ENCODE results near the gene TEX52. TPM values are rescaled to one million over a fixed set of nuclear protein-coding genes. Genes with fewer than 3 reads are reported as not detected.

Gene TEX52
- total RNA-seq, 6 experiments from 2014 or later = not detected

DNA sequence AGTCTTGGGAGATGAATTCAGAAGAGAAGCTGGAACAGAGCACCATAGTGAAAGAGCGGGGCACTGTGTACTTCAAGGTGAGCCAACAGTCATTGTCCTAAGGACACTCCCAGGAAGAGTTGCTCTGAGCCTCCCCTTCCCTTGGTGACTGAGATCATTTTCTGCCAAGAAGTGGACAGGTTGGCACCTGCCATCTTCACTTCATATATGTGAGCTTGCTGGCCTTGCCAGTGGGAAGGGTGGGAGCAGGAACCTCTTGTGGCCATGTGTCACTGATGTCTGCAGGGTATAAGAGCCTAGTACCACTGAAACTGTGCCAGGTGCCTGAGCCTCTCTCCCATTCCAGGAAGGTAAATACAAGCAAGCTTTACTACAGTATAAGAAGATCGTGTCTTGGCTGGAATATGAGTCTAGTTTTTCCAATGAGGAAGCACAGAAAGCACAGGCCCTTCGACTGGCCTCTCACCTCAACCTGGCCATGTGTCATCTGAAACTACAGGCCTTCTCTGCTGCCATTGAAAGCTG, 56.7 kb downstream of the TEX52 start:
- H3K27me3 Mint-ChIP-seq (ENCODE audit: insufficient read depth) = peaks cover 1% of the 10 kb centered on the region
- peaks cover 30% of the 10 kb centered on the region for H3K36me3 Mint-ChIP-seq (ENCODE audit: low read depth)
- DNase-seq = no peak
- no peak overlapping the region; the same call in 1 of the 2 replicates for H3K27ac Mint-ChIP-seq
- H3K4me3 Mint-ChIP-seq = no peak overlapping the region
- H3K4me1 Mint-ChIP-seq (ENCODE audit: low read depth) = peaks cover 28% of the 10 kb centered on the region
- H3K9me3 Mint-ChIP-seq = no peaks in the 10 kb centered on the region
- TF ChIP-seq, protein P1, sequence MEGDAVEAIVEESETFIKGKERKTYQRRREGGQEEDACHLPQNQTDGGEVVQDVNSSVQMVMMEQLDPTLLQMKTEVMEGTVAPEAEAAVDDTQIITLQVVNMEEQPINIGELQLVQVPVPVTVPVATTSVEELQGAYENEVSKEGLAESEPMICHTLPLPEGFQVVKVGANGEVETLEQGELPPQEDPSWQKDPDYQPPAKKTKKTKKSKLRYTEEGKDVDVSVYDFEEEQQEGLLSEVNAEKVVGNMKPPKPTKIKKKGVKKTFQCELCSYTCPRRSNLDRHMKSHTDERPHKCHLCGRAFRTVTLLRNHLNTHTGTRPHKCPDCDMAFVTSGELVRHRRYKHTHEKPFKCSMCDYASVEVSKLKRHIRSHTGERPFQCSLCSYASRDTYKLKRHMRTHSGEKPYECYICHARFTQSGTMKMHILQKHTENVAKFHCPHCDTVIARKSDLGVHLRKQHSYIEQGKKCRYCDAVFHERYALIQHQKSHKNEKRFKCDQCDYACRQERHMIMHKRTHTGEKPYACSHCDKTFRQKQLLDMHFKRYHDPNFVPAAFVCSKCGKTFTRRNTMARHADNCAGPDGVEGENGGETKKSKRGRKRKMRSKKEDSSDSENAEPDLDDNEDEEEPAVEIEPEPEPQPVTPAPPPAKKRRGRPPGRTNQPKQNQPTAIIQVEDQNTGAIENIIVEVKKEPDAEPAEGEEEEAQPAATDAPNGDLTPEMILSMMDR (IDR thresholded peaks at IDR 0.05) = no peak

Other genes with a start within 250 kb of the TEX52 start
- 100 to 1,000 TPM in 1 of 6 experiments, 10 to 100 TPM in 5; 62.3 to 105 (median 69.1) TPM for gene FKBP4, start 62.1 kb downstream of the TEX52 start, total RNA-seq (2021; fragmentation: NEBNext Ultra II Directional; extraction: Animal tissue kit (Norgen Biotek cat#: 25700))
- 10 to 100 TPM; 17.0 to 21.1 (median 19.6) TPM for gene ITFG2, start 44.4 kb downstream of the TEX52 start, total RNA-seq (2021; fragmentation: NEBNext Ultra II Directional; extraction: Animal tissue kit (Norgen Biotek cat#: 25700))
- gene NRIP2, start 22.0 kb downstream of the TEX52 start, total RNA-seq (2021; fragmentation: NEBNext Ultra II Directional; extraction: Animal tissue kit (Norgen Biotek cat#: 25700)) = not detected
- 10 to 100 TPM; 41.9 to 96.4 (median 89.6) TPM for gene FOXM1, start 20.1 kb upstream of the TEX52 start, total RNA-seq (2021; fragmentation: NEBNext Ultra II Directional; extraction: Animal tissue kit (Norgen Biotek cat#: 25700))
- gene RHNO1, start 20.2 kb upstream of the TEX52 start, total RNA-seq (2021; fragmentation: NEBNext Ultra II Directional; extraction: Animal tissue kit (Norgen Biotek cat#: 25700)) = 10 to 100 TPM; 25.4 to 47.3 (median 39.7) TPM
- gene TULP3, start 33.9 kb upstream of the TEX52 start, total RNA-seq (2021; fragmentation: NEBNext Ultra II Directional; extraction: Animal tissue kit (Norgen Biotek cat#: 25700)) = 10 to 100 TPM; 25.8 to 34.0 (median 31.6) TPM
- gene TEAD4, start 102.4 kb upstream of the TEX52 start, total RNA-seq (2021; fragmentation: NEBNext Ultra II Directional; extraction: Animal tissue kit (Norgen Biotek cat#: 25700)) = 10 to 100 TPM; 22.2 to 26.2 (median 24.7) TPM
- 10 to 100 TPM; 18.1 to 35.8 (median 22.7) TPM for gene TSPAN9, start 220.3 kb upstream of the TEX52 start, total RNA-seq (2021; fragmentation: NEBNext Ultra II Directional; extraction: Animal tissue kit (Norgen Biotek cat#: 25700))

Measured in HFFc6 (cell line).